Thoracic aorta (tissue), 2 donors: ENCODE data around the gene YIPF5. TPM values are rescaled to one million over a fixed set of nuclear protein-coding genes. Genes with fewer than 3 reads are reported as not detected.

Experiments
- ATAC-seq: fragments of 150-250 bp; one replicate; pipeline ENCODE4 v1.8.0; 2017; ENCODE audit warnings: low read depth; ENCODE audit not compliant: insufficient number of reproducible peaks, low FRiP score
- DNase-seq: peaks from one replicate; pipeline ENCODE4 v3.0.0-alpha.2; 2020; ENCODE audit warnings: low spot score
- H3K27ac ChIP-seq, 2 donors: fragments of 200-600 bp; sonication (generic); 1 replicate in 1 of 2; 2 replicates in 1 of 2; pipeline ENCODE4 v1.5.1; 2016; ENCODE audit warnings: mild to moderate bottlenecking in 2 of 2, moderate library complexity in 2 of 2
- H3K27me3 ChIP-seq: fragments of 200-600 bp; sonication (generic); replicated peaks from 2 replicates; pipeline ENCODE4 v1.6.0; 2016; ENCODE audit warnings: mild to moderate bottlenecking; ENCODE audit not compliant: insufficient read depth
- H3K36me3 ChIP-seq: fragments of 200-600 bp; sonication (generic); one replicate; pipeline ENCODE4 v1.5.1; 2016
- H3K4me1 ChIP-seq, 2 donors: fragments of 200-600 bp; sonication (generic); 1 replicate in 1 of 2; 2 replicates in 1 of 2; pipeline versions ENCODE4 v1.5.1 to v1.6.0; 2016; ENCODE audit warnings: low read depth in 2 of 2, mild to moderate bottlenecking in 1 of 2; ENCODE audit not compliant: control insufficient read depth in 1 of 2
- H3K4me3 ChIP-seq: fragments of 200-600 bp; sonication (generic); 2 replicates; pipeline ENCODE4 v1.5.1; 2016; ENCODE audit warnings: mild to moderate bottlenecking
- H3K9me3 ChIP-seq: fragments of 200-600 bp; sonication (generic); 2 replicates; pipeline ENCODE4 v1.5.1; 2016
- total RNA-seq, 2 donors: library from RNA; depleted of rRNA; stranded (reverse); fragments of >200 nt; gene quantifications; one replicate each; pipeline versions ENCODE4 v1.1.0 to v1.2.3, GENCODE V29; 2016
- TF ChIP-seq, protein P1 (sequence below): fragments of 200-600 bp; sonication (generic); IDR thresholded peaks from one replicate; pipeline ENCODE4 v1.5.1; 2019; ENCODE audit warnings: antibody characterized with exemption

The YIPF5 gene
- total RNA-seq, 2 donors from 2014 or later: 41.2 to 45.4 TPM

DNA sequence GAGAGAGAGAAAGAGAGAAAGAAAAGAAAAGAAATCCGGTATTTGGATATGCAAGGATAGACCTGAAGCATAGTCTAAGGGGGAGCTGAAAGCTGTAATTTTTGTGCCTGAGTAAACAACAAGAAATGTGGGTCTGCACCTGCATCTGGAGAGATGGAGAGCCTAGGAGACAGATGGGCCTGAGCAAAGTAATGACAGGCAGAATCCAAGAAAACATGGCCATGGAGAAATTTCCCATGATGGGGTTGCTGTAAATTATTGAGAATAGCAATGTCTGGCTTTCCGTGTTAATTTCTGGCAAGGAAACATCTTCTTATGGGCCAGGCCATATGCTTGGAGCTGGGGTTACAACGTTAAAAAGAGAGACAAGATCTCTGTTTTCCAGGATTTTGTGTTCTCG, 40.2 kb downstream of the YIPF5 start:
- DNase-seq: no peak
- Histone ChIP-seq H3K9me3 (no peaks in the 10 kb centered on the region), H3K4me3 (no peak overlapping the region), H3K36me3 (no peaks in the 10 kb centered on the region), H3K4me1 (no peaks in the 10 kb centered on the region), H3K27me3 (no peaks in the 10 kb centered on the region), H3K27ac (no peak overlapping the region)
- TF ChIP-seq, protein P1, sequence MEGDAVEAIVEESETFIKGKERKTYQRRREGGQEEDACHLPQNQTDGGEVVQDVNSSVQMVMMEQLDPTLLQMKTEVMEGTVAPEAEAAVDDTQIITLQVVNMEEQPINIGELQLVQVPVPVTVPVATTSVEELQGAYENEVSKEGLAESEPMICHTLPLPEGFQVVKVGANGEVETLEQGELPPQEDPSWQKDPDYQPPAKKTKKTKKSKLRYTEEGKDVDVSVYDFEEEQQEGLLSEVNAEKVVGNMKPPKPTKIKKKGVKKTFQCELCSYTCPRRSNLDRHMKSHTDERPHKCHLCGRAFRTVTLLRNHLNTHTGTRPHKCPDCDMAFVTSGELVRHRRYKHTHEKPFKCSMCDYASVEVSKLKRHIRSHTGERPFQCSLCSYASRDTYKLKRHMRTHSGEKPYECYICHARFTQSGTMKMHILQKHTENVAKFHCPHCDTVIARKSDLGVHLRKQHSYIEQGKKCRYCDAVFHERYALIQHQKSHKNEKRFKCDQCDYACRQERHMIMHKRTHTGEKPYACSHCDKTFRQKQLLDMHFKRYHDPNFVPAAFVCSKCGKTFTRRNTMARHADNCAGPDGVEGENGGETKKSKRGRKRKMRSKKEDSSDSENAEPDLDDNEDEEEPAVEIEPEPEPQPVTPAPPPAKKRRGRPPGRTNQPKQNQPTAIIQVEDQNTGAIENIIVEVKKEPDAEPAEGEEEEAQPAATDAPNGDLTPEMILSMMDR: no peak
- ATAC-seq: no peak

DNA sequence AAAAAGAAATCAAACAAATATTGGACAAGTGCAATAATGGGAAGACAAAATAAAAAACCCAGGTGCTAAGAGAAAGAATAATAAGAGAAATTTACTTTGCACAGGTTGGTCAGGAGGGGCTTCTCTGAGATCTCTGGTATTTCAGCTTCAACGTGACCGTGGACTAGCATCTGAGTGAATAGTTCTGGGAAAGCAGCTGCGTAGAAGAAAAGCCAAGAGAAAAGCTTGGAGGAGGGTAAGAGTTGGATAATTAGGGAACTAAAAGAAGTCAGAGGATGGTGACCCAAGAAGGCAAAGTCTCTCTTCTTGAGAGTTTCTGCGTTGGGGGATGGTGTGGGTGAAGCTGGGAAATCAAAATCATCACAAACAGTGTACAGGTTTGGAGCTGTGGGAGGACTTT, 41.6 kb downstream of the YIPF5 start:
- H3K27me3 ChIP-seq: no peaks in the 10 kb centered on the region
- DNase-seq: no peak
- no peaks in the 10 kb centered on the region for H3K4me1 ChIP-seq
- no peak overlapping the region for H3K4me3 ChIP-seq
- no peak overlapping the region for H3K27ac ChIP-seq
- H3K36me3 ChIP-seq: no peaks in the 10 kb centered on the region
- ATAC-seq: no peak
- H3K9me3 ChIP-seq: no peaks in the 10 kb centered on the region
- TF ChIP-seq, protein P1: no peak

DNA sequence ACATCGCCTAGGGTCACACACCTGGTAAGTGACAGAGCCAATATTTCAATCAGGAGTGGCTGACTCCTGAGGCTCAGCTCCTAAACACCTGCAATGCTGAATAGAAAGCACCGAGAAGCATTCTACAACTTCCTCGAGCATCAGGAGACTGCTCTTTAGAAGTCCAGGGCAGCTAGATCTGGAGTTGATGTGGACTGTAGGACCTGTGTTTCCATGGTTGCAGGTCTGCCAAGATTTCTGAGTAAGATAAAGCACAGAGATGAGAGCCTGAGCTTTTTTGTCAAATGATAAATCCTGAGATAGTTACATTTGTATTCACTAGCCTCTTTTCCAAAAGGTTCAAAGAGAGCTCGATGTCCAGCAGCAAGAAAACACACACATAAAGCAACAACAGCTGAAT, 43.8 kb downstream of the YIPF5 start:
- no peak overlapping the region for H3K4me3 ChIP-seq
- no peak for ATAC-seq
- H3K9me3 ChIP-seq: no peaks in the 10 kb centered on the region
- H3K36me3 ChIP-seq: no peaks in the 10 kb centered on the region
- TF ChIP-seq, protein P1: no peak
- DNase-seq: no peak
- H3K27ac ChIP-seq: no peak overlapping the region
- H3K27me3 ChIP-seq: no peaks in the 10 kb centered on the region
- no peaks in the 10 kb centered on the region for H3K4me1 ChIP-seq

DNA sequence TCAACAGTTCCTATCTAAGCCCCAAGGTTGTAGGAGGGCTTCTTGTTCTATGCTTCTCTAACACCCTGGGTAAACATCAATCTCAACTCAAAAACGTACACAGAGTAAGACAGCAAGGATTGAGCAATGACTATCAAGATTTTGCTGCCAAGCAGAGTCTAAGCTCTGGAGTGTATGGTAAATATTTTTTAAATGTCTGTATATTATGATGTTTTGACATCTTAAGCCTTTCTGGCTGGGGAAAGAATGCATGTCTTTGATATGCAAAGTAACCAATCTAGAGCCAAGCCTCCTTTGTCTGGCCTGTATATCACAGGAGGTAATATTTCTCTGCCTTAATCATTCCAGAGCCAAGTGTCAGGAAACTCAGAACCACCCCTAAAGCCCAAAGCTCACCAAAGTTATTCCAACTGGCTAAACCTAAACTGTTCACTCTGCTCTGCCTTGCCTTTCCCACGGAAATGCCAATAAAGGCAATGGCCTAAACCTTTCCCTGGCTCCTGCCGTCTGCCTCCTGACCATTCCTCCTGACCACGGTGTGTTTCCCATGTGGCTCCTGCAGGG, 45.2 kb downstream of the YIPF5 start:
- TF ChIP-seq, protein P1: no peak
- DNase-seq (no peak), ATAC-seq (no peak)

DNA sequence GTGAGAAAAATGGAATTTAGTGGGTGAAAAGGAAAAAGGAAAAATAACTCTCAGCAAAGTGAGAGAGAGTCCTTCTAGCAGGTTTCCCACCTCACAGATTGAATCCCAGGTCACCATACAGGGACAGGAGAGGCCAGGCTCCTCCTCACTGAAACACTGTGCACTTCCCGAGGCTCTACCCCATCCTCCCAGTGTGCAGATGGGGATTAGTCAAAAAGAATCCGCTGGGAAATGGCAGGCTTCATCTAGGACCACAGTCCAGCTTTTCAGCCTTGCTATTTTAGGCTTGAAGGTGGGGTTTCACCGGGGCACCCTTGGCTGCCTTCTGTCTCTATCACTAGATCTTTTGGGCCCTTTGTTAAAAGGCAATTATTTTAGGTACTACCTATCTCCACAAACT, 47.8 kb downstream of the YIPF5 start:
- H3K4me3 ChIP-seq: no peak overlapping the region
- H3K27ac ChIP-seq: no peak overlapping the region
- ATAC-seq: no peak
- no peak for DNase-seq
- H3K36me3 ChIP-seq: no peaks in the 10 kb centered on the region
- H3K4me1 ChIP-seq: no peaks in the 10 kb centered on the region
- TF ChIP-seq, protein P1: no peak
- H3K9me3 ChIP-seq: no peaks in the 10 kb centered on the region
- no peaks in the 10 kb centered on the region for H3K27me3 ChIP-seq

More for the DNA sequence above, 45.2 kb downstream of the YIPF5 start:
- no peak overlapping the region for H3K27ac ChIP-seq
- no peaks in the 10 kb centered on the region for H3K36me3 ChIP-seq
- H3K4me3 ChIP-seq: no peak overlapping the region
- no peaks in the 10 kb centered on the region for H3K4me1 ChIP-seq
- no peaks in the 10 kb centered on the region for H3K27me3 ChIP-seq
- no peaks in the 10 kb centered on the region for H3K9me3 ChIP-seq
